Neural progenitor cell (in vitro differentiated cells): Measurements from ENCODE around the gene RIGI. TPM values are rescaled to one million over a fixed set of nuclear protein-coding genes. Genes with fewer than 3 reads are reported as not detected.
"Not testable (repeated sequence)": the region's sequence is repeated elsewhere in the genome, so short reads cannot be mapped to it uniquely, and the experiment has no call there.

Experiments used
- DNase-seq: peaks from one replicate; pipeline ENCODE4 v3.0.0-alpha.2; 2016; ENCODE audit warnings: low spot score
- H2AFZ ChIP-seq: fragments of 200-600 bp; sonication (generic); replicated peaks from 2 replicates; pipeline ENCODE4 v1.6.1; 2016; ENCODE audit warnings: antibody characterized with exemption
- H3F3A ChIP-seq: fragments of 200-600 bp; sonication (generic); 2 replicates; pipeline ENCODE4 v1.6.1; 2016; ENCODE audit warnings: antibody characterized with exemption, low read depth
- H3K27ac ChIP-seq: fragments of 200-600 bp; sonication (generic); 2 replicates; pipeline ENCODE4 v1.5.1; 2016; ENCODE audit warnings: mild to moderate bottlenecking
- H3K27me3 ChIP-seq: fragments of 200-600 bp; sonication (generic); 2 replicates; pipeline ENCODE4 v1.6.1; 2016; ENCODE audit warnings: mild to moderate bottlenecking, moderate library complexity
- H3K36me3 ChIP-seq: fragments of 200-600 bp; sonication (generic); 2 replicates; pipeline ENCODE4 v1.5.1; 2016
- H3K4me1 ChIP-seq: fragments of 200-600 bp; sonication (generic); 2 replicates; pipeline ENCODE4 v1.6.1; 2016; ENCODE audit warnings: mixed run types
- H3K4me2 ChIP-seq: fragments of 200-600 bp; sonication (generic); 2 replicates; pipeline ENCODE4 v1.6.1; 2016
- H3K4me3 ChIP-seq: fragments of 200-600 bp; sonication (generic); 2 replicates; pipeline ENCODE4 v1.5.1; 2016
- H3K79me2 ChIP-seq: fragments of 200-600 bp; sonication (generic); 2 replicates; pipeline ENCODE4 v1.6.1; 2016; ENCODE audit warnings: low read depth
- H3K9ac ChIP-seq: fragments of 200-600 bp; sonication (generic); 2 replicates; pipeline ENCODE4 v1.6.1; 2016
- H3K9me3 ChIP-seq: fragments of 200-600 bp; sonication (generic); 2 replicates; pipeline ENCODE4 v1.5.1; 2016; ENCODE audit warnings: low read depth
- H4K20me1 ChIP-seq: fragments of 200-600 bp; sonication (generic); 2 replicates; pipeline ENCODE4 v1.6.1; 2016; ENCODE audit warnings: low read depth
- H3K27ac Mint-ChIP-seq: 3 replicates; pipeline ENCODE4 v1.8.0; 2021; ENCODE audit warnings: mixed read lengths
- H3K27me3 Mint-ChIP-seq: 2 replicates; pipeline ENCODE4 v1.8.0; 2022; ENCODE audit warnings: low read depth, mild to moderate bottlenecking, inconsistent platforms, moderate library complexity, mixed read lengths; ENCODE audit not compliant: insufficient read depth
- H3K36me3 Mint-ChIP-seq: 3 replicates; pipeline ENCODE4 v1.8.0; 2021; ENCODE audit warnings: mixed read lengths
- H3K4me1 Mint-ChIP-seq: 3 replicates; pipeline ENCODE4 v1.8.0; 2021; ENCODE audit warnings: mixed read lengths
- H3K4me3 Mint-ChIP-seq: 3 replicates; pipeline ENCODE4 v1.8.0; 2021; ENCODE audit warnings: mild to moderate bottlenecking, moderate library complexity, mixed read lengths
- H3K9me3 Mint-ChIP-seq: 3 replicates; pipeline ENCODE4 v1.8.0; 2020; ENCODE audit warnings: mixed read lengths
- CTCF ChIP-seq: fragments of 200-600 bp; sonication (generic); IDR thresholded peaks from 2 replicates; pipeline ENCODE4 v1.5.1; 2017; ENCODE audit warnings: antibody characterized with exemption, mild to moderate bottlenecking
- EZH2 ChIP-seq: fragments of 200-600 bp; sonication (generic); IDR thresholded peaks from 2 replicates; pipeline ENCODE4 v1.6.1; 2017; ENCODE audit warnings: antibody characterized with exemption, mild to moderate bottlenecking, moderate library complexity
- EZH2phosphoT487 ChIP-seq: fragments of 200-600 bp; sonication (generic); IDR thresholded peaks from 2 replicates; pipeline ENCODE4 v1.6.1; 2017; ENCODE audit warnings: antibody characterized with exemption
- total RNA-seq: library from RNA; depleted of rRNA; stranded (reverse); fragments of >200 nt; gene quantifications from 2 replicates; pipeline ENCODE4 v1.2.3, GENCODE V29; 2015; ENCODE audit warnings: low replicate concordance

The RIGI gene
- total RNA-seq, 1 donor from 2014 or later, result 9.9 TPM

DNA sequence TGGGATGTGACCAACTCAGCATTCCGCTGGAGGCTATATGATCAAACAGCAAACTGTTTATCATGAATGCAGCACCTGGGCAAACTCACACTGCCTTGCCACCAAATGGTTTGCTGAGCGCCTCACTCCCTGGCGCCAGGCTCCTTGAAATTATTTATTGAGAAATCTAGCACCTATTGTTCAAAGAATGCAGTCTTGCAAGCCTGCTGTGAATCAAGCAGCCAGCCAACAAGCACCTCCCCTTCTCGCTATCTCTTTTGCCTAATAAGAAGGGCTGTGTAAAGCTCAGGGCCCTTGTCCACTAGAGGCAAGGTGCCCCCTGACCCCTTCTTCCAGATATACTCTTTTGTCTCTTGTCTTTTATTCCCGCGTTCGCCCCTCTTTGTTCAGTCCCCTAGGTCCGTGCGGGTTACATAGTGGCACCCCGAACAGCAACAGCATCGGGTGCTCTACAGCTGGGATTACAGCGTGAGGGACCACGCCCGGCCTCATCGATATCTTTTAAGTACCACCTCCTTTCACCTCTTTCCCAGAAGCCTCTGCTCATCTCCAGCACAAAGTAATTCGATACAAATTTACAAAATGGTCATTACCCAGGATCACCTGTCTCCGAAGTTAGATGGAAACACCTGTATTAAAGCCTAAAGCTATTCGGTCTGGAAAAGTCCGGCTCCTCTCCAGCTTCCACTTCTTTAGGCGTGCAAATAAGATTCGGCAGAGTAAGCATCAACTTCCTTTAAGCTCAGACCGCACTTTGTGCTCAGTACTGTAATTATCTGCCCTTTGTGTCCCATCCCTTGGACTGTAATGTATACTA is 896 bp downstream of the RIGI start:
- H3K9ac ChIP-seq, result no peak overlapping the region
- H3K79me2 ChIP-seq, result no peaks in the 10 kb centered on the region
- Mint-ChIP-seq H3K4me1 (peaks cover 15% of the 10 kb centered on the region), H3K36me3 (no peaks in the 10 kb centered on the region), H3K4me3 (peak overlapping the region; percentile 92), H3K27ac (no peak overlapping the region), H3K9me3 (peaks cover 5% of the 10 kb centered on the region), H3K27me3 (no peaks in the 10 kb centered on the region)
- no peaks in the 10 kb centered on the region for H3K36me3 ChIP-seq
- H3K27ac ChIP-seq, result no peak overlapping the region
- H3K9me3 ChIP-seq, result no peaks in the 10 kb centered on the region
- H4K20me1 ChIP-seq, result no peaks in the 10 kb centered on the region
- H3K4me1 ChIP-seq, result peaks cover 10% of the 10 kb centered on the region
- peak; percentile 24 for DNase-seq
- H3F3A ChIP-seq, result peaks cover 14% of the 10 kb centered on the region
- no peak for TF ChIP-seq EZH2
- H3K27me3 ChIP-seq, result no peaks in the 10 kb centered on the region
- H2AFZ ChIP-seq, result peak overlapping the region; percentile 94
- H3K4me2 ChIP-seq, result peak overlapping the region; percentile 92
- peak overlapping the region; percentile 55 for H3K4me3 ChIP-seq

DNA sequence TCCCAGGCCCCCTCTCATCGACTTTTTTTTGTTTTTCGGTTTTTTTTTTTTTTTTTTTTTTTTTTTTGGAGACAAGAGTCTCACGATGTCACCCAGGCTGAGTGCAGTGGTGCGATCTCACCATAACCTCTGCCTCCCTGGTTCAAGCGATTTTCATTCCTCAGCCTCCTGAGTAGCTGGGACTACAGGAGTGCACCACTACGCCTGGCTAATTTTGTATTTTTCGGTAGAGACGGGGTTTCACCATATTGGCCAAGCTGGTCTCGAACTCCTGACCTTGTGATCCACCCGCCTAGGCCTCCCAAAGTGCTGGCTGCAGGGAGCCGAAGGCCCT is 1.5 kb downstream of the RIGI start:
- H3K9me3 Mint-ChIP-seq, H3K36me3 ChIP-seq, DNase-seq, H3K27me3 ChIP-seq, H3K9ac ChIP-seq, H3K4me3 ChIP-seq, H4K20me1 ChIP-seq, H3K4me1 ChIP-seq, H2AFZ ChIP-seq, H3K36me3 Mint-ChIP-seq, H3K27ac Mint-ChIP-seq, H3K27ac ChIP-seq, H3K27me3 Mint-ChIP-seq, H3K79me2 ChIP-seq, H3K9me3 ChIP-seq: not testable (repeated sequence)
- Mint-ChIP-seq H3K4me1 (peaks cover 15% of the 10 kb centered on the region), H3K4me3 (peak overlapping the region; percentile 92)
- peak overlapping the region; percentile 92 for H3K4me2 ChIP-seq
- peaks cover 14% of the 10 kb centered on the region for H3F3A ChIP-seq

DNA sequence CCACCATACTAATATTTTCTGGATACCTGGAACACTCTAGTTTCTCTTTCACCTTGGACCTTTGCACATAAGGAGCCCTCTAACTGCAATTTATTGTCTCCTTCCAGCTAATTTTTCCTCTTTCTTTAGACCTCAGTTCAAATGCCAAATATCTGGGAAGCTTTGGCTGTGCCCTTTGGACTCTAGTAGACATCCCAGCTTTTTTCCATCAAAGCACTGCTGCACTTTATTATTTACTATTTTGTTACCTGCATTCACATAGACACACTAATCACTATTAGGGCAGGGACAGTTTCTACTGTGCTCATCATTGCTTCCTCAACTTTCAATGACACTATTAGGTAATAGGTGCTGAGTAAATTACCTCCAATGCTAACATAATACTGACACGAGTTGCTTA is 2.1 kb downstream of the RIGI start:
- TF ChIP-seq EZH2 (no peak), EZH2phosphoT487 (no peak), CTCF (no peak)
- no peaks in the 10 kb centered on the region for H3K27me3 Mint-ChIP-seq
- Histone ChIP-seq H3K4me3 (no peak overlapping the region), H3K27ac (no peak overlapping the region), H3K9me3 (peaks cover 6% of the 10 kb centered on the region), H3K4me2 (no peak overlapping the region), H2AFZ (no peak overlapping the region), H3F3A (peaks cover 14% of the 10 kb centered on the region), H4K20me1 (no peaks in the 10 kb centered on the region), H3K79me2 (no peaks in the 10 kb centered on the region), H3K27me3 (no peaks in the 10 kb centered on the region), H3K4me1 (peaks cover 10% of the 10 kb centered on the region), H3K9ac (no peak overlapping the region), H3K36me3 (no peaks in the 10 kb centered on the region)
- no peaks in the 10 kb centered on the region for H3K36me3 Mint-ChIP-seq
- H3K9me3 Mint-ChIP-seq, result peaks cover 6% of the 10 kb centered on the region
- H3K4me1 Mint-ChIP-seq, result peaks cover 15% of the 10 kb centered on the region
- H3K4me3 Mint-ChIP-seq, result no peak overlapping the region
- no peak for DNase-seq
- H3K27ac Mint-ChIP-seq, result no peak overlapping the region

GRCh38 chr9:32518276-32518675 is 7.7 kb downstream of the RIGI start:
- H3K9me3 Mint-ChIP-seq, result peaks cover 33% of the 10 kb centered on the region
- H3K4me1 ChIP-seq, result no peaks in the 10 kb centered on the region

More at GRCh38 chr9:32518276-32518675, 7.7 kb downstream of the RIGI start:
- Histone ChIP-seq H4K20me1 (no peaks in the 10 kb centered on the region), H3K27ac (no peak overlapping the region), H3K36me3 (no peaks in the 10 kb centered on the region), H3K9me3 (peaks cover 20% of the 10 kb centered on the region), H3K27me3 (no peaks in the 10 kb centered on the region), H3F3A (no peaks in the 10 kb centered on the region), H3K4me3 (no peak overlapping the region), H3K79me2 (no peaks in the 10 kb centered on the region), H3K4me2 (no peak overlapping the region), H2AFZ (no peak overlapping the region), H3K9ac (no peak overlapping the region)
- TF ChIP-seq CTCF (no peak), EZH2phosphoT487 (no peak), EZH2 (no peak)
- Mint-ChIP-seq H3K4me1 (no peaks in the 10 kb centered on the region), H3K36me3 (no peaks in the 10 kb centered on the region), H3K4me3 (no peak overlapping the region), H3K27me3 (no peaks in the 10 kb centered on the region), H3K27ac (no peak overlapping the region)
- DNase-seq, result no peak
